K562 (cell line): Measurements from ENCODE around the gene NECAB2. TPM values are rescaled to one million over a fixed set of nuclear protein-coding genes. Genes with fewer than 3 reads are reported as not detected.

Experiments used
- BCOR ChIP-seq: fragments of 450-650 bp; IDR thresholded peaks from 2 replicates; pipeline ENCODE4 v1.6.1; 2016
- FOXP1 ChIP-seq: sonication (generic); formaldehyde crosslinking; IDR thresholded peaks from 2 replicates; pipeline ENCODE4 v1.8.0; 2022; ENCODE audit warnings: mild to moderate bottlenecking, missing genetic modification reagents
- ZBTB40 ChIP-seq, 2 experiments: fragments of 450-650 bp in 1 of 2; sonication (generic) in 1 of 2; formaldehyde crosslinking in 1 of 2; IDR thresholded peaks; 2 replicates each; pipeline versions ENCODE4 v1.7.1 to v1.9.0; 2016 to 2022; ENCODE audit warnings: inconsistent platforms in 1 of 2, mild to moderate bottlenecking in 1 of 2, missing genetic modification reagents in 1 of 2
- ZNF57 ChIP-seq: fragments of 450-650 bp; formaldehyde crosslinking; IDR thresholded peaks from 2 replicates; pipeline ENCODE4 v1.4.0; 2020; ENCODE audit warnings: mild to moderate bottlenecking, moderate library complexity
- polyA plus RNA-seq, 8 experiments: library from polyadenylated mRNA; depleted of rRNA in 4 of 8; stranded (reverse) in 5 of 8; unstranded in 3 of 8; fragments of >200 nt; fragmentation: Nextera tagmentation in 2 of 8; fragmentation: Illumina TruSeq in 1 of 8; extraction: Ambion mirVana in 2 of 8; extraction: Trizol in 1 of 8; gene quantifications; 2 replicates each; pipeline versions ENCODE4 v1.2.1 to v1.2.3, GENCODE V29; 2011 to 2014; ENCODE audit warnings: inconsistent platforms in 1 of 8, missing spikeins in 1 of 8
- total RNA-seq, 7 experiments: library from RNA; depleted of rRNA in 6 of 7; stranded (reverse); fragments of >200 nt in 6 of 7; fragmentation: Illumina TruSeq in 2 of 7; extraction: Trizol in 2 of 7; gene quantifications; 2 replicates each; pipeline versions ENCODE4 v1.2.1 to v1.2.3, GENCODE V29; 2011 to 2021; ENCODE audit warnings: low replicate concordance in 1 of 7

The NECAB2 gene
- total and polyA plus RNA-seq, 9 of the 15 experiments (the other 6 are each of a cell fraction or from before 2014, with no cell fraction given) = 0.03 to 0.28 TPM; not detected in 7

GRCh38 chr16:83939266-83939855 lies 28.7 kb upstream of the NECAB2 start (continued):
- peak; percentile 53; the same call in 1 of the 2 replicates for TF ChIP-seq ZBTB40 (IDR thresholded peaks at IDR 0.05)
- no peak for TF ChIP-seq ZBTB40 (CRISPR knock-in tag; IDR thresholded peaks at IDR 0.05)
- TF ChIP-seq ZNF57 = no peak
- 0 out of 2 replicates have a peak, but pooled peaks have one; percentile 10 for TF ChIP-seq BCOR
- TF ChIP-seq FOXP1 (CRISPR knock-in tag) = no peak
